Activated CD8-positive, alpha-beta T cell treated with anti-CD3 and anti-CD28 coated beads for 36 hours (primary cell): Measurements from ENCODE around the gene TNIP1. TPM values are rescaled to one million over a fixed set of nuclear protein-coding genes. Genes with fewer than 3 reads are reported as not detected.

Experiments
- ATAC-seq: fragments of 200-7000 bp; cut with Tn5 transposase; one replicate; pipeline ENCODE4 v1.10.0; 2021; ENCODE audit warnings: mild to moderate bottlenecking, moderate library complexity
- CTCF ChIA-PET: fragments of 350-600 bp; sonication (Branson Sonifier 250); formaldehyde crosslinking; loops from one replicate; lab custom pipeline; 2021; ENCODE audit warnings: antibody characterized with exemption; lab: Charles Lee
- POLR2A ChIA-PET: fragments of 350-600 bp; sonication (Branson Sonifier 250); formaldehyde crosslinking; loops from one replicate; lab custom pipeline; 2021; ENCODE audit warnings: antibody characterized with exemption; lab: Charles Lee
- DNase-seq: peaks from one replicate; pipeline ENCODE4 v3.0.0-alpha.2; 2020
- H3K27ac Mint-ChIP-seq: one replicate; pipeline ENCODE4 v1.8.0; 2021; ENCODE audit warnings: mild to moderate bottlenecking, mixed read lengths
- H3K27me3 Mint-ChIP-seq: one replicate; pipeline ENCODE4 v1.8.0; 2021; ENCODE audit warnings: mixed read lengths
- H3K36me3 Mint-ChIP-seq: one replicate; pipeline ENCODE4 v1.8.0; 2021; ENCODE audit warnings: low read depth, mixed read lengths
- H3K4me1 Mint-ChIP-seq: one replicate; pipeline ENCODE4 v1.8.0; 2021; ENCODE audit warnings: low read depth, mixed read lengths
- H3K4me3 Mint-ChIP-seq: one replicate; pipeline ENCODE4 v1.8.0; 2021; ENCODE audit warnings: mild to moderate bottlenecking, moderate library complexity, mixed read lengths
- H3K9me3 Mint-ChIP-seq: one replicate; pipeline ENCODE4 v1.8.0; 2021; ENCODE audit warnings: mixed read lengths
- intact Hi-C: fragments of 100-400 bp; cut with micrococcal nuclease; formaldehyde crosslinking; loops from one replicate; pipeline ENCODE4 v1.10.0; 2022
- total RNA-seq, 2 experiments: library from RNA; stranded (reverse); gene quantifications; one replicate each; pipeline ENCODE4 v1.2.3, GENCODE V29; 2021
- TF ChIP-seq, protein P1 (sequence below): fragments of 200-600 bp; IDR thresholded peaks from one replicate; pipeline ENCODE4 v1.8.0; 2022; ENCODE audit warnings: antibody characterized with exemption, mild to moderate bottlenecking

The TNIP1 gene
- total RNA-seq, 2 experiments from 2014 or later, result 222 TPM

DNA sequence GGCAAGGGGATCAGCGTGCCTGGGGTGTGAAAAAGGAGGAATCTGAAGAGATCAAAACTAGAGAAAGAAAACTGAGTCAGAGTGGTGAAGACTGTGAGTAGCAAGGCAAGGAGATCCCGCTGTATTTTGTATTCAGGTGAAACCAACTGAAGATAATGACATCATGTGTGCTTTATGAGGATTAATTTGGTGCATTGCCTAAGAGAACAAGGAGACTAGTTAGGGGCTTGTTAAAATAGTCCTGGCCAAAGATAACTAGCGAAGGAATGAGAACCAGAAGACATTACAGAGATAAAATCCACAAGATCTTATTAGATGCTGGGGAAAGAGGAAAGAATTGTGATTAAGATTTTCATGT, 77.4 kb downstream of the TNIP1 start:
- Mint-ChIP-seq H3K4me3 (no peak overlapping the region), H3K27ac (no peak overlapping the region), H3K36me3 (no peaks in the 10 kb centered on the region), H3K4me1 (no peaks in the 10 kb centered on the region), H3K27me3 (no peaks in the 10 kb centered on the region), H3K9me3 (no peaks in the 10 kb centered on the region)
- intact Hi-C loops, result no loop called here
- ATAC-seq (no peak), DNase-seq (no peak)
- ChIA-PET POLR2A (interaction anchor here (0.7 kb wide), 1 partner anchor 107 kb away, joined by 3 read pairs; no protein-coding TSS in a partner anchor), CTCF (interaction anchor here (1.8 to 1.9 kb wide), 3 partner anchors 49 to 162 kb away, joined by 4 to 9 read pairs (median 6); no protein-coding TSS in a partner anchor)
- TF ChIP-seq, protein P1, sequence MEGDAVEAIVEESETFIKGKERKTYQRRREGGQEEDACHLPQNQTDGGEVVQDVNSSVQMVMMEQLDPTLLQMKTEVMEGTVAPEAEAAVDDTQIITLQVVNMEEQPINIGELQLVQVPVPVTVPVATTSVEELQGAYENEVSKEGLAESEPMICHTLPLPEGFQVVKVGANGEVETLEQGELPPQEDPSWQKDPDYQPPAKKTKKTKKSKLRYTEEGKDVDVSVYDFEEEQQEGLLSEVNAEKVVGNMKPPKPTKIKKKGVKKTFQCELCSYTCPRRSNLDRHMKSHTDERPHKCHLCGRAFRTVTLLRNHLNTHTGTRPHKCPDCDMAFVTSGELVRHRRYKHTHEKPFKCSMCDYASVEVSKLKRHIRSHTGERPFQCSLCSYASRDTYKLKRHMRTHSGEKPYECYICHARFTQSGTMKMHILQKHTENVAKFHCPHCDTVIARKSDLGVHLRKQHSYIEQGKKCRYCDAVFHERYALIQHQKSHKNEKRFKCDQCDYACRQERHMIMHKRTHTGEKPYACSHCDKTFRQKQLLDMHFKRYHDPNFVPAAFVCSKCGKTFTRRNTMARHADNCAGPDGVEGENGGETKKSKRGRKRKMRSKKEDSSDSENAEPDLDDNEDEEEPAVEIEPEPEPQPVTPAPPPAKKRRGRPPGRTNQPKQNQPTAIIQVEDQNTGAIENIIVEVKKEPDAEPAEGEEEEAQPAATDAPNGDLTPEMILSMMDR, result no peak

DNA sequence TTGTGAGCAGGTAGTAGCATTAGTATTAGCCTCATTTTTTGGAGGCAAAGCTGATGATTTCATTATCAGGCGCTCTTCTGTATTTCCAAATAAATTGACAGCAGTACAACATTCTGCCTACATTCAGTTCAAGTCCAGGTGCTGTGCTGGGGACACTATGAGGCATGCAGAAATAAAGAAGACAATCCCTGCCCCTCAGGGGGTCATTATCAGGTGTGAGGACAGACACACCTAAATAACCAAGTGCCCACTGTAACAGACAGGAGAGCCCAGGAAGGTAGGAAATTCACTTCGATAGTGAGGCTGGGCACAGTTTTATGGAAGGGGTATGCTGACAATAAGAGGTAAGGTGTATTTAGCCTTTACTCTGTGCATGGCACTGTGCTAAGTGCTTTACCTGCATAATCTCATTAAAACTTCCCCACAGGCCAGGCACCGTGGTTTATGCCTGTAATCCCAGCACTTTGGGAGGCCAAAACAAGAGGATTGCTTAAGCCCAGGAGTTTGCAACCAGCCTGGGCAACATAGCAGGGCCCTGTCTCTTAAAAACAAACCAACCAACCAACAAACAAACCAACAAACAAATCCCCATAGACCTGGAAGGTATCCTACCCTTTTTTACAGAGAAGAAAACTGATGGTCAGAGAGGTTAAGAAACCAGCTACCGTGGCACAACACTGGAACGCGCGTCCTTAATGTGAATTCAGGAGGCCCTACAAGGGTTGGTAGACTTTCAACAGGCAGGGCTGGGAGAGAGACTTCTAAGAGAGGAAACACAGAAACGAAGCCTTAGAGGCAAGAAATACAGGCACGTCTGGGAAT, 77.9 kb downstream of the TNIP1 start:
- ATAC-seq (no peak), DNase-seq (no peak)
- H3K9me3 Mint-ChIP-seq, result no peaks in the 10 kb centered on the region
- ChIA-PET CTCF (interaction anchor here (1.2 to 1.9 kb wide), 7 partner anchors 49 to 544 kb away, joined by 3 to 11 read pairs (median 4); no protein-coding TSS in a partner anchor), POLR2A (no interaction called here)
- H3K27ac Mint-ChIP-seq, result no peak overlapping the region
- H3K27me3 Mint-ChIP-seq, result no peaks in the 10 kb centered on the region
- intact Hi-C loops, result no loop called here
- H3K36me3 Mint-ChIP-seq, result no peaks in the 10 kb centered on the region
- no peak overlapping the region for H3K4me3 Mint-ChIP-seq
- TF ChIP-seq, protein P1, result no peak
- H3K4me1 Mint-ChIP-seq, result no peaks in the 10 kb centered on the region

DNA sequence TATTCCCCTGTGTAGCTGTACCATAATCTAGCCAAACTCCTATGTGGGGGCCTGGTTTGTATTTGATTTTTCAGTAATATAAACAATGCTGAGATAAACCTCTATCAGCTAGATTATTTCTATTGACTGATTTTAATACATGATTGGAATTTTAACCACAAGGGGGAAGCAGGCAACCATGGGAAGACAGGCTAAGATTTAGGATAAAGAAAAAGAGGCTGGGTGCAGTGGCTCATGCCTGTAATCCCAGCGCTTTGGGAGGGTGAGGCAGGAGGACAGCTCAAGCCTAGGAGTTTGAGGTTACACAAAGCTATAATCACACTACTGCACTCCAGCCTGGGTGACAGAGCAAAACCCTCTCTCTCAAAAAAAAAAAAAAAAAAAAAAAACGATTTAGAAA, 78.6 kb downstream of the TNIP1 start:
- TF ChIP-seq, protein P1, result no peak
- intact Hi-C loops, result no loop called here

DNA sequence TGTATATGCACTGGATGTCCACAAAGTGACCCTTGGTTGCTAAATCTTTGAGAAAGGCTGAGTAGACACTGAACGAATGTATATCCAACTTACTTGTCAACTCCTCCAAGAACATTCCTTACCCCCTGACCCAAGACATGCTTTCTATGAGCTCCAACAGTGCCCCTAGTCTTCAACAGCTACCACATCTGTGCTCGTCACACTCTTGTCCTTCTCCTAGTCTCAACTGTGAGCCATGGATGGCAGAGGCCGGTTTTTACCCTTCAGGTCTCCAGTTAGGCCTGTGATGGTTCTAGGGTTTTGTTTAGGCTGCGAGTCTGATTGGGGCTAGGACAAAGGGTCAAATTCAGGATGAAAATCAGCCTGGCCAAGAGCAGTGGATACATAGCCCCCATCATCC, 79.4 kb downstream of the TNIP1 start:
- TF ChIP-seq, protein P1, result no peak
- ChIA-PET CTCF (interaction anchor here (0.8 to 1.5 kb wide), 4 partner anchors 16 to 543 kb away, joined by 3 to 6 read pairs (median 4); no protein-coding TSS in a partner anchor), POLR2A (no interaction called here)
- Mint-ChIP-seq H3K27me3 (no peaks in the 10 kb centered on the region), H3K4me1 (no peaks in the 10 kb centered on the region), H3K36me3 (no peaks in the 10 kb centered on the region), H3K27ac (no peak overlapping the region), H3K9me3 (no peaks in the 10 kb centered on the region), H3K4me3 (no peak overlapping the region)
- intact Hi-C loops, result no loop called here
- no peak for DNase-seq
- ATAC-seq, result no peak

More for the DNA sequence above, 78.6 kb downstream of the TNIP1 start:
- ChIA-PET POLR2A (no interaction called here), CTCF (interaction anchor here (0.7 to 1.9 kb wide), 10 partner anchors 15 to 543 kb away, joined by 3 to 11 read pairs (median 4); no protein-coding TSS in a partner anchor)
- no peak for DNase-seq
- no peak for ATAC-seq
- Mint-ChIP-seq H3K27ac (no peak overlapping the region), H3K4me1 (no peaks in the 10 kb centered on the region), H3K27me3 (no peaks in the 10 kb centered on the region), H3K9me3 (no peaks in the 10 kb centered on the region), H3K36me3 (no peaks in the 10 kb centered on the region), H3K4me3 (no peak overlapping the region)
